ENCODE results near the gene LETM1. TPM values are rescaled to one million over a fixed set of nuclear protein-coding genes. Genes with fewer than 3 reads are reported as not detected.

Gene LETM1
- total and polyA plus RNA-seq, 2 of the 13 experiments (the other 11 are each of a cell fraction or from before 2014, with no cell fraction given), result 9.7 to 41.6 TPM

DNA sequence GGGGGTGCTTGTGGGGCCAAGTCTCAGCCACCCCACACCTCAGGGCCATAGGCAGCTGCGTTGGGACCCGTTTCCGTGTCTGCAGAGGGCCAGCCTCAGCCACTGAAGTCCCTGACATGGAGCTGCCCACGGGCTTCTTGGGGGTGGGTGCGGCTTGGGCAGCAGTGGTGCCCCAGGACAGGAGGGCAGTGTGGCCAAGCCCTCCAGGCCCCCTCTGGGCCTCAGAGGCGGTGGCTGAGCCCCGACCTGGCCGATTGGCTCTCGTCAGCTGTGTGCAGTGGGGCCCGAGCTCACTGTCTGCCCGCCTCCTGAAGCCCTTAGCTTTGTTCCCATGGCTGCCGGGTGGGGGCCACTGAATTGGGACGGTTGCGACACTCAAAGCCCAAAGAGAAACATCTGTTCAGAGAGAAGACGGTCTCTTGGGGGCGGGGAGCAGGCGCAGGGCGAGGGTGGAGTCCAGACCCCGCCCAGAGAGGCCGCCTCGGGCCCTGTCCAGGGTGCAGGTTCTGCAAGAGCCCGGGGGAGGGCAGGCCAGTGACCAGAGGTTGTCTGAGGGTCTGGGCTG lies 53.7 kb downstream of the LETM1 start (continued):
- no peak for TF ChIP-seq TFE3 (CRISPR knock-in tag; IDR thresholded peaks at IDR 0.05)
- no peak for TF ChIP-seq ZNF552 (CRISPR knock-in tag; IDR thresholded peaks at IDR 0.05; ENCODE audit: borderline replicate concordance)
- TF ChIP-seq ZNF569 (CRISPR knock-in tag; IDR thresholded peaks at IDR 0.05; ENCODE audit: borderline replicate concordance), result no peak
- peak; percentile 47; the same call in 1 of the 2 replicates for TF ChIP-seq THAP9 (CRISPR knock-in tag; IDR thresholded peaks at IDR 0.05; ENCODE audit: borderline replicate concordance)
- no peak for TF ChIP-seq ZNF839 (CRISPR knock-in tag; IDR thresholded peaks at IDR 0.05; ENCODE audit: borderline replicate concordance)
- no peak; the same call in 1 of the 2 replicates for TF ChIP-seq FOXO1 (CRISPR knock-in tag; IDR thresholded peaks at IDR 0.05)
- TF ChIP-seq NFYB (CRISPR knock-in tag; IDR thresholded peaks at IDR 0.05), result peak; percentile 55
- no peak for TF ChIP-seq ELF3 (CRISPR knock-in tag; IDR thresholded peaks at IDR 0.05)
- peak; percentile 5; the same call in 1 of the 2 replicates for TF ChIP-seq ZMYM4 (CRISPR knock-in tag; IDR thresholded peaks at IDR 0.05)
- TF ChIP-seq MIER2 (CRISPR knock-in tag; IDR thresholded peaks at IDR 0.05), result peak; percentile 78
- peak in 1 of 2 experiments; percentile 88; a peak in 2 of 4 replicates for TF ChIP-seq KLF16 (CRISPR knock-in tag; IDR thresholded peaks at IDR 0.05)
- TF ChIP-seq BATF2 (CRISPR knock-in tag; IDR thresholded peaks at IDR 0.05), result 0 out of 2 replicates have a peak, but pooled peaks have one; percentile 37
- TF ChIP-seq ZNF547 (CRISPR knock-in tag; IDR thresholded peaks at IDR 0.05), result peak; percentile 69; the same call in 1 of the 2 replicates
- no peak for TF ChIP-seq ZNF549 (CRISPR knock-in tag; IDR thresholded peaks at IDR 0.05)
- TF ChIP-seq ZFP36 (IDR thresholded peaks at IDR 0.05; ENCODE audit: borderline replicate concordance, low read depth, low read length, partially characterized antibody), result no peak
- TF ChIP-seq, protein P1, sequence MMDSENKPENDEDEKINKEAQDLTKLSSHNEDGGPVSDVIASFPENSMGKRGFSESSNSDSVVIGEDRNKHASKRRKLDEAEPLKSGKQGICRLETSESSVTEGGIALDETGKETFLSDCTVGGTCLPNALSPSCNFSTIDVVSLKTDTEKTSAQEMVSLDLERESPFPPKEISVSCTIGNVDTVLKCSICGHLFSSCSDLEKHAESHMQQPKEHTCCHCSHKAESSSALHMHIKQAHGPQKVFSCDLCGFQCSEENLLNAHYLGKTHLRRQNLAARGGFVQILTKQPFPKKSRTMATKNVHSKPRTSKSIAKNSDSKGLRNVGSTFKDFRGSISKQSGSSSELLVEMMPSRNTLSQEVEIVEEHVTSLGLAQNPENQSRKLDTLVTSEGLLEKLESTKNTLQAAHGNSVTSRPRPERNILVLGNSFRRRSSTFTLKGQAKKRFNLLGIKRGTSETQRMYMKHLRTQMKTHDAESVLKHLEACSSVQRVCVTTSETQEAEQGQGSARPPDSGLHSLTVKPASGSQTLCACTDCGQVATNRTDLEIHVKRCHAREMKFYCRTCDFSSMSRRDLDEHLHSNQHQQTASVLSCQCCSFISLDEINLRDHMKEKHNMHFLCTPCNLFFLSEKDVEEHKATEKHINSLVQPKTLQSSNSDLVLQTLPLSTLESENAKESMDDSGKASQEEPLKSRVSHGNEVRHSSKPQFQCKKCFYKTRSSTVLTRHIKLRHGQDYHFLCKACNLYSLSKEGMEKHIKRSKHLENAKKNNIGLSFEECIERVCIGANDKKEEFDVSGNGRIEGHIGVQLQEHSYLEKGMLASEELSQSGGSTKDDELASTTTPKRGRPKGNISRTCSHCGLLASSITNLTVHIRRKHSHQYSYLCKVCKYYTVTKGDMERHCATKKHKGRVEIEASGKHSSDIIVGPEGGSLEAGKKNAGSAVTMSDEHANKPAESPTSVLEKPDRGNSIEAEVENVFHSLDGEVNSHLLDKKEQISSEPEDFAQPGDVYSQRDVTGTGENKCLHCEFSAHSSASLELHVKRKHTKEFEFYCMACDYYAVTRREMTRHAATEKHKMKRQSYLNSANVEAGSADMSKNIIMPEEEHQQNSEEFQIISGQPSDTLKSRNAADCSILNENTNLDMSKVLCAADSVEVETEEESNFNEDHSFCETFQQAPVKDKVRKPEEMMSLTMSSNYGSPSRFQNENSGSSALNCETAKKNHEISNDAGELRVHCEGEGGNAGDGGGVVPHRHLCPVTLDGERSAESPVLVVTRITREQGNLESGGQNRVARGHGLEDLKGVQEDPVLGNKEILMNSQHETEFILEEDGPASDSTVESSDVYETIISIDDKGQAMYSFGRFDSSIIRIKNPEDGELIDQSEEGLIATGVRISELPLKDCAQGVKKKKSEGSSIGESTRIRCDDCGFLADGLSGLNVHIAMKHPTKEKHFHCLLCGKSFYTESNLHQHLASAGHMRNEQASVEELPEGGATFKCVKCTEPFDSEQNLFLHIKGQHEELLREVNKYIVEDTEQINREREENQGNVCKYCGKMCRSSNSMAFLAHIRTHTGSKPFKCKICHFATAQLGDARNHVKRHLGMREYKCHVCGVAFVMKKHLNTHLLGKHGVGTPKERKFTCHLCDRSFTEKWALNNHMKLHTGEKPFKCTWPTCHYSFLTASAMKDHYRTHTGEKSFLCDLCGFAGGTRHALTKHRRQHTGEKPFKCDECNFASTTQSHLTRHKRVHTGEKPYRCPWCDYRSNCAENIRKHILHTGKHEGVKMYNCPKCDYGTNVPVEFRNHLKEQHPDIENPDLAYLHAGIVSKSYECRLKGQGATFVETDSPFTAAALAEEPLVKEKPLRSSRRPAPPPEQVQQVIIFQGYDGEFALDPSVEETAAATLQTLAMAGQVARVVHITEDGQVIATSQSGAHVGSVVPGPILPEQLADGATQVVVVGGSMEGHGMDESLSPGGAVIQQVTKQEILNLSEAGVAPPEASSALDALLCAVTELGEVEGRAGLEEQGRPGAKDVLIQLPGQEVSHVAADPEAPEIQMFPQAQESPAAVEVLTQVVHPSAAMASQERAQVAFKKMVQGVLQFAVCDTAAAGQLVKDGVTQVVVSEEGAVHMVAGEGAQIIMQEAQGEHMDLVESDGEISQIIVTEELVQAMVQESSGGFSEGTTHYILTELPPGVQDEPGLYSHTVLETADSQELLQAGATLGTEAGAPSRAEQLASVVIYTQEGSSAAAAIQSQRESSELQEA (CRISPR knock-in tag; IDR thresholded peaks at IDR 0.05; ENCODE audit: not compliant biosample characterization), result peak; percentile 74
